Dedifferentiated amniotic fluid mesenchymal stem cell (primary cell): ENCODE data around the gene POLL.
"Not testable (repeated sequence)": the region's sequence is repeated elsewhere in the genome, so short reads cannot be mapped to it uniquely, and the experiment has no call there.

Experiments
- DNase-seq: peaks from one replicate; pipeline ENCODE4 v3.0.0-alpha.2; 2016; ENCODE audit errors: extremely low spot score

The POLL gene

DNA sequence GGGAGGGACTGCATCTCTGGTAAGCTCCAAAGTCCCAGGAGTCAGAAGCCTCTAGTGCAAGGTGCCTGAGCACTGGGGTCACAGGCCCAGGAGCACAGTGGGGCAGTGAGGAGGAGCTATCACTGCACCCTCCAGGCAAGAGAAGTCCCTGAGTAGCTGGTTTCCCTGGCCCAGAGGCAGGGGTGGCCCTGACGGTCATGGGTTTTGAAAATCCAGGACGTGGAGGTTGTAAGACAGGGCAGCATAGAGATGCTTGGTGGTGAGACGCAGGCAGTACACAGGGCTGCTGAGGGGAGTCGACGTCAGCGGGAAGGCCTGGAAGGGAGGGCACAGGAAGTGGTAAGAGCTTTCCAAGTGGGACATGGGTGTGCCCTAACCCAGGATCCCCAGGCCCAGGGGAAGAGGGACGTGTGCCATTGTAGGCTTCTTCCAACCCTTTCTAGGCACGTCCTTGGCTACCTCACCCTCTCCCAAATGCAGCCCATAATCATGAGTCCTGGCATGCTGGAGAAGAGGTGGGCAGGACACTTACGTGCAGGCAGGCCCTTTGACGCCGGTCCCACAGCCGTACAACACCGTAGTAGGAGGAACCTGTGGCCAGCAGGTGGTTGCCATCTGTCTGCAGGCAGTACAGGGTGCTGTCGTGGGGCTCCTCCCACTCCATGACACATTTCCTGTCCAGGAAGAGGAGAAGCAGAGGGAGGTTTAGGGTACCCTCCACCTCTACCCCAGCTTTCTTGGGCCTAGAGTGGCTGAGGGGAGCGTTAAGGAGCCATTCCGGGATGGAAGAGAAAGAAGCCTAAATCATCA is 23.2 kb upstream of the POLL start:
- no peak for DNase-seq

DNA sequence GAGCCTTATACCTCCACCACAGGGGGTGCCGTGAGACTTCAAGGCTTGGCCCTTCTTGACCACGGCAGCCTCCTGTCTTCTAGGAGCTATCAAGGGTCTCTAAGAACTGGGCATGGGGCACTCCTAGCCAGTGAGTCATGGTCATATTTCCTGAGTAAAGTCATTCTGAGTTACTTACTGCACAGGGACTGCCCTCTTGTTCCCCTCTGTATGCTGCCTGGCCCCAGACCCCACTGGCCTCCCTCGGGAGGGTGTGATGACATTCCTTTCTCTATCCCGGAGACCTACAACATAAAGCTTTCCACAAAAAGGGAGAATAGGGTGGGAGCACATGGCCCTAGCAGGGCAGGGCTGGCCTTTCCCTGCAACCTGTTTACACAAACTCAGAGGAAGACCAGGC is 21.4 kb upstream of the POLL start:
- no peak for DNase-seq

DNA sequence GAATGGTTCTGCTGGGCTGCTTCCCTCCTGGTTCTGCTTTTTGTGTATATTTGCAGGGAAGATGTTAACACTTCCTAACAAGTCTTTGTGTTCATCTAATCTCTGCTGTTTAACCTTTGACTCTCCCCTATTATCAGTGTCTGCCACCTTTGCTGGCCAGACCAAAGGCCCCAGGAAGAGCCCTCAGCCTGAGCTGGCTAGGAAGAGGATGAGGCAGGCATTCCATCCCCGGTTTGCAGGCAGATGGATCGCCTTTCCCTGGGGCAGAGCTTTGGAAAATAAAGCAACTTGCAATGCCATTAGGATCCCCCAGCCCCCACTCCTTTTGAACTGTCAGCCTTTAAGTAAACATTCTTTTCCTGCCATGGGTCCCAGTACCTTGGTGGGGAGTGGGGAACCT is 19.1 kb upstream of the POLL start:
- DNase-seq = no peak

DNA sequence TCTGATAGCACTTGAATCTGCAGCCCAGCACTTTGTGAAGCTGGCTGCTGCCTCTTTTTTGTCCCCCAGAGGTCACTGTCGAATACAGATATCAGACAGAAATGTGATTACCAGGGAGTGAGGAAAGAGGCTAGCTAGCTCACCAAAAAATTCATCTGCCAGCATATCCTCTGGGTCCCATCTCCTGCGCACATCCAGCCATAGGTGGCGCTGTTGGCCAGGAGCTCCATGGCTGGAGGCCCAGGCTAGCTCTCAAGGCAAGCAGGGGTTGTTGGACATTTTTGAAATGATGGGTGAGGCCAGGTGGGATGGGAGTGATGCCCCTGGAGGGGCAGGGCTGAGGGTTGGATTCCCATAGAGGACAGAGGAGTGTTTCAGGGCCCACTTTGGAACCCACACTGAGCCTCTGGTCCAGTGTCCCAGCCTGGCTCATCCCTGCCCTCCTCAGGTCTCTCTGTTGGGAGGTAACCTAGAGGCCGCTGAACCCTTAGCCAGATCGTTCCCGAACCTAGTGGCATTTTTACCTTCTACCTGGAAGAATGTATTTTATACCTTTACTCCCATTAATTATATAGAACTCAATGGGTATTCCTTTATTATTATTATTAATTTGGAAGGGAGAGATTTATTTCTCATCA is 14.8 kb upstream of the POLL start:
- DNase-seq = peak; percentile 33

DNA sequence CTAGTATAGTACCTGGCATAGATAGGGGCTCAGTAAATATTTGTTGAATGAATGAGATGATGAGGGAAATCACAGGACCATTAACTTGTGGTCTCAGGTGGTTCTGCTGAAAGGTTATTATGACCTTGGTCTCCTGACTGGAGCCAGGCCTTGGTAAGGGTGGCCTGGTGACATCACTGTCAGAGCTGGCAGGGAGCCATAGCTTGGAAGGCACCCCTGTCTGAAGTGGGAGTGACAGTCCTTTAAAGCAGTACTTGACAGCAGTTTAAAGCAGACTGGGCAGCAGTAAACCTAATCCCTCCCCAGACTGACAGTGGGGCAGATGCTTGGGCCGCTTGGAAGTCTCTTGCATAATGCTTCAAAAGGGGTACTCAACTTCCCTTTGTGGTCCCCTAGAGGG is 13.5 kb upstream of the POLL start:
- no peak for DNase-seq

DNA sequence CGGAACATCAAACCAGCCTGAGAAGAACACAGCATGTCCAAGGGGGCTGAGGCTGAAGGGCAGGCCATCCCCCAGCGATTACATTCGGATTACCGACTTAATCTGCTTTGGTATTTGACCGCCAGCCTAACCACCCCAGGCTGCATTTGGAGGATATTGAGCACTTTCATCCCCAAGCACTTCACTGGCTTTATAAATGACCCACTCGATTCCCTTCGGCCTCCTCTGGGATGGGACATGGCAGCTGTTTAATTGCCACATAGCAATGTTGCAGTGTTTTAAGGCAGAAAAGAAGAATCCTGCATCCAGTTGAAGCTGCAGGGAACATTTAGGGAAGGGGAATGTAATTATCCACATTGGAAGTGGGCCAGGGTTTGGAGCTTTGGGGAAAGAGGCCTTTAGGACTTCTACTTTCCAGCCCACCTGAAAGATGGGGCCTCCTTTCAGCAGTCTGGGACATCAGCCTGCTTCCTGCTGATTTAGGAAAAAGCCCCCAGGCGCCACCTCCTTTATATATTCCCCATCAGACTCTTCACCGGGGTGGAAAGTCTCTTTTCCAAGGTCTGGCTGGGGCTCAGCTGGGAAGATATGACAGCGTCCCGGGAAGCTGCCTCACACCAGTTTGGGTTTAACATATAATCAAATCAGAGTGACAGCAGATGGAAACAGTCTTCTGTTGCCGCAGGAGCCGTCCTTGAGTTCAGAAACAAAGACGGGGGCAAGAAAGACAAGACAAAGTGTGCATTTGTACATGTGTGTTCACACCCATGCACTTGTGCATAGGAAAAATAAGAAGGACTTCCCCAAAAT is 9.2 kb upstream of the POLL start:
- no peak for DNase-seq

DNA sequence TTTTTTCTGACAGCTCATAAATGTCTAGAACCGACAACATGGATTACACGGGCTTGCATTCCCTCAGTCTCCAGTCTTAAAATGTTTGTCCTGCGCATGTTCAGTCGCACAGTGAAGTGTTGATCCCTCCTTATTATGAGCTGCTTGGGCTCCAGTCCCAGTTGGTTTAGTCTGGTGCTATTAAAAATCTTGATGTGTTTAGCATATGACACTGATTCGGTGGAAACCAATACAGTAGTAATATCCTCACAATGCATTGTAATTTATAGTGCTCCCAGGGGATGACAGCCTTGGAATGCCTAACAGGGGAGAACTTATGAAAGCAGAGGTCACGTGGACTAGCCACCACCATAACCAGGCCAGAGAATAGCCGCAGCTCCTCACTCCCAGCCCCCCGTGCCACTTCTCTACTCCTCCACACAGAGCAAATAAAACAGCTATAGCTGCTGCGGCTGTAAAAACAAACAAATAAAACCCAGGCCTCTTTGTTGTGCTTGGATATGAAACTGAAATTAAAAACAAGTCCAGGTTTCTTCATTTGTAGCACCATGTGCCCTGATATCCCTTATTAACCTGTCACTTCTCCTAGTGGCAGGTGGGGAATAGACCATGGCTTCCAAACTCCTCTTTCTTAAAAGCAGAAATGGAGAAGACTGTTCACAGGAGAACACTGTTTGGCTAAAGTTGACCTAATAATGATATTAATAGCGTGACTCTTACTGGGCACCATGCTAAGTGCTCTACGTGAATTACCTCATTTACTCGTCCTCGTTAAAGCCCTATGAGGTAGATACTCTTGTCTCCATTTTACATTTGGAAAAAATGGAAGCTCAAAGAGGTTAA is 7.8 kb upstream of the POLL start:
- no peak for DNase-seq

DNA sequence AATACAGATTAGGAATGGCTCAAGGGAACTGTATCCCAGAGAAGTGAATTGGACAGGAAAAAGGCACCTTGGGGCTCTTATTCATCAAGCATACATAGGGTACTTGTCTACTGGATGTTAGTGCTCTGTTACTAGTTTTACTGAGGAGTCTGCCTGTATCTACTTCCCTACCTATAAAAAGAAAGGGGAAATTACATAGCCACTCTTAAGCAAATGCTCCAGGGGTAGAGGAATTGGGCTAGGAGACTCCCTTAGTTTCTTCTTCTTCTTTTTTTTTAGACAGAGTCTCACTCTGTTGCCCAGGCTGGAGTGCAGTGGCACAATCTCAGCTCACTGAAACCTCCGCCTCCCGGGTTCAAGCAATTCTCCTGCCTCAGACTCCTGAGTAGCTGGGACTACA is 5.3 kb upstream of the POLL start:
- DNase-seq = not testable (repeated sequence)

DNA sequence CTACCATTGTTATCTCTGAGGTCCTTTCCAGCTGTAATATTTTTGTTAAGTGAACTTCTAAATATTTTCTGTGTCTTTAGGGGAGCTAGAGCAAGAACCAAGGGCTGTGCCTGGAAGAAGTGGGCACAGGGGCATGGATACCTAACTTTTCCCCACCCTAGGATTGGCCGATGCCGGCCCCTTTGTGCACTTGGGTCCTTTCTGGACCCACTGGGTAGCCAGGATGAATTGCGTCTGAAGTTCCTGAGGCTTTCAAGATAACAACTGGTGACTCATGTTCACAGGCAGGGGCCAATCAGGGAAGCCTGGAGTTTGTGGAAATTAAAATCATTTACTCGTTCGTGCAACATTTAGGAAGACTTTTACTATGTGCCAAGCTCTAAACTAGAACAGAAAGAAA is 822 bp upstream of the POLL start:
- peak; percentile 24 for DNase-seq

DNA sequence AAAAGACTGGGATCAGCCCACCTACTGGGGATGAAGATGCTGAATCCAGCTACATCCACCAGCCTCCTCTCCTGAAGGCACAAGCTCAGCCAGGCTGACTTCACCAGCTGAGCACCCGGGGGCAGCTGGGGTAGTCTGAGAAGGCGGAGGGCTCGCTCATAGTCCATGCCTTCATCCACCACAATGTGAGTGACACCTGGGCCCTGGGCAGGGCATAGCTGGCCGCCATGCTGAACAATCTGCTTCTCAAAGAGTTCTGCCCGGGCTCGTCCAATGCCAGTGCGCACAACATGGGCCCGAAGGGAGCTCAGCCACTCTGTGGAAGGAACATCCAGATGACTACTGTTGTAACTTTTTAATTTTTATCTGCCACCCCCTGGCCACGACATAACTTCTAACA is 2.2 kb downstream of the POLL start:
- DNase-seq = no peak

DNA sequence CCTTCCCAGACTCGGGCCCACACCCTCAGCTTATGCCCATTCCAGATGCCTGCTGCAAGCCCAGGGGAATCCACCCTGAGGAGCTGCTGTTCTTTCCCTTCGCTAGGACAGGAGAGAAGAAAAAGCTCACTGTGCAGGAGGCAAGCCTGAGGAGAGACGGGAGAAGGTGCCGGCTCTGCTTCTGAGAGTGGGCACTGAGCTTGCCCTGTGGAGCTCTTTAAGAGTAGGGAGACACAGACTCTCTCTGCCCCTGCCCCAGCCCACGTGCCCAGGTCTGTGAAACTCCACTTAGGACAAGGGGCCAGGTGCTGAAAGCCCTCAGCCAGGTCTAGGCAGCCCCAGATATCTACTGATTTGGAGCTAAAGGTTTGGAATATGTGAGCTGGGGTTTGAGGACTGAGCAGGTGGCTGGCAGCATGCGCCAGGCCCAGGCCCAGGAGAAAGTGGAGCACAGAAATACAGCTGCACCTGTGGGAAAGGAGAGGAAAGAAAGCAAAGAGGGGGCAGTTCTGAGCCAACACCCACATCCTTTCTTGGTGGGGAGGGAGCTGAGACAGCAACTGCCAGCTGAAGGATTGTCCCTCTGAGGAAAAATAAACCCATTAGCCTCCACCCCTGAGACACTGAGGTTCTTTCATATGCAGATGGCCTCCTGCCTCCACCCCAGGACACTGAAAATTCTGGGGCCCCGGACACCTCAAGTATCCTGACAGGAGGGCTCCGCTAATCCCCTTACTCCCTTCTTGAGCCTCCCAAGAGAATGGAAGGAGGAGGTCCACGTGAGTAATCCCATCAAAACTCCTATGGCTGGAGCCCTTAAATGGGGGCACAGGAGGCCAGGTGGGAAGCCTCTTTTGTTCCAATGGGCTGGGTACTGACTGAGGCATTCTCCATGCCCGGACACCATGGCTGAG is 7.3 kb downstream of the POLL start:
- no peak for DNase-seq

DNA sequence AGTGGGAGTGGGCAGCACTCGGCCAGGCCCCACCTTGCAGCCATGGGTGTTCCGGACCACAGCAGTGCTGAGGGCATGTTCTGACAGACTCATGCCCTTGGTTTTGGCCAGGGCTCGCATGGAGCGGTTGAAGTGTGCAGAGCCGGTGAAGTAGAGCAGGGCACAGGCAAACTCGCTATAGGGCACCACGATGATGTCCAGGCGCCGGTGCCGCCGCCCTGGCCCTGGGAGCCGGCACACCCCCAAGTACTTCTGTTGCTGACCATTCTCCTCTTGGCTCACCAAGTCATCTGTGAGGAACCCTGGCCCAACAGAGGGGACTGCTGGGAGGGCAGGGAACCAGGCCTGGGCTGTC is 8.6 kb downstream of the POLL start:
- DNase-seq = no peak

DNA sequence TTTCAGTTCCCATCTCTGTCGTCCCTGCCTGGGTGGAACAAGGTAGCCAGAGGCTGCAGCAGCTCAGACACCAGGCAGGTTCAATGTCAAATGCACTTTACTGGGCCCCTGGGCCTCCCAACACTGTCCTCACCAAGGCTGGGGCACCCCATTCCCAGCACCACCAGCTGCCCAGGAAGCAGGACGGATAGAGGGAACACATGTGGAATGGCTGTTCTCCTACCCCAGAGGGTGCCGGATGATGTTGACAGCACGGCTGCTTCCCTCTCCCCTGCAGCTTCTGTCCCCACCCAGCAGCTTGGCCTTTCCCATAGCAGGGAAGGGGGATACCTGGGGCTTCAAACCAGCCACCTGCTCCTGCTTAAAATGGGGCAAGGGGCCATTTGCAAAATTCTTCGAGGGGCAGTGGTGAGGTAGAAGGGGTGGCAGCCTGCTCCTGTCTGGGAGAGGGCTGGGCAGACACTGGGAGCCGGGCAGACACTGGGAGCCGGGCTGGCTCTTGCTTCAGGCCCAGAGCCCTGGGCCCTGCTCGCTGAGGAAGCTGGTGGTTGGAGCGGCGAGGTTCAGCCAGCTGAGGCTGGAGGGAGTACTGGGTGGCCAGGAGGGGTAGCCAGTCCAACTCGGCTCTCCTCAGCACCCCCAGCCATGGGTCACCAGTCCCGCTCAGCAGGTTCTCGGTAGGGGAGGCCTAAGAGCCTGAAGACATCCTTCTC is 9.1 kb downstream of the POLL start:
- DNase-seq = no peak

DNA sequence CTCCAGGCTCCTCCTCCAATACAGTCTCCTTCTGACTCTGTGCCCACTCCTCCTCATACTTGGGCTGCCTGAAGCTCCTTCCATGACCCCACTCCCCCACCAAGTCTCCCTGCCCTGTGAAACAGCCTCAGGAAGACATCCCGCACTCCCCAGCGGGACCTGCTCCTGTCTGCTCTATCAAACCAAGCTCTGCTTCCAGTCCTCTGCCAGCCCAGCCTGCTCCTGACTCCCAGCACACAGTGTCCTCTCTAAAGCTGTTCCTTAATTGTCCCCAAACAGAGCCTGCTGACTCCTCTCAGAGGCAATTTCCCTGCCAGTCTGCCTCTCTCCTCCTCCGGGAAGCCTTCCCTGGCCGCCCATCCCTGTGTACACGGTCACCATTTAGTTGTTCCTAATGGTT is 9.9 kb downstream of the POLL start:
- DNase-seq = no peak

DNA sequence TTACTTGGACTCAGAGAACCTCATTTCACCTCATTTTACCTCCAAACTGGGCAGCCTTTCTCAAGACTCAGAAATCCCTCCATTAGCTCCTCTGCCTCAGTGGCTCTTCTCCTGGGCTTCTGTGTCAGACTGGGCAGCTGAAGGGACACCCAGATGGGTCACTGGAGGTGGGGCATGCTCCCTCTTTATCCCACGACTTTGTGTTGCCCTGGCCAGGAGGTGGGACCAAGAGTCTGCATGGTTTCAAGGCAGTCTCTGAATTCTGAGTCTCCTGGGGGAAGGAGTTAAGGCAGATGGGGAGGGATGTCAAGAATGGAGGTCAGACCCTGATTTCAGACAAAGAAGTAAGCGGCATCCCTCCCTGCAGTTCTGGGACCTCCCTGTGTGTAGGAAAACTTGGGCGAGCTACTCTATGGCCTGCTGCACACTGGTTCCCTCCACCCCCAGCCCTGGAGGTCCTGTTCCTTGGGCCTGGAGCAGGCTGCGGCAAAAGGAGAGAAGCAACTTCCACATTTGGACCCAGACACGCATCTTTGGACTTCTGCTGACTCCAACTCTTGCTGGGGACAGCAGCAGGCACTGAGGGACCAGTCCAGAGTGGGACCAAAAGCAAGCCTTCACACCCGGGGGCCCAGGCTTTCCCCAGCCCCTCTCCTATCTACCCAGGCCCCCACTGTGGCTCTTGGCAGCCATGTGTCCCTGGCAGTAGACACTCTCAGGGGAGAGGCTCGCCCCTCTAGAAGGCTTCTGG is 10.8 kb downstream of the POLL start:
- DNase-seq = no peak

DNA sequence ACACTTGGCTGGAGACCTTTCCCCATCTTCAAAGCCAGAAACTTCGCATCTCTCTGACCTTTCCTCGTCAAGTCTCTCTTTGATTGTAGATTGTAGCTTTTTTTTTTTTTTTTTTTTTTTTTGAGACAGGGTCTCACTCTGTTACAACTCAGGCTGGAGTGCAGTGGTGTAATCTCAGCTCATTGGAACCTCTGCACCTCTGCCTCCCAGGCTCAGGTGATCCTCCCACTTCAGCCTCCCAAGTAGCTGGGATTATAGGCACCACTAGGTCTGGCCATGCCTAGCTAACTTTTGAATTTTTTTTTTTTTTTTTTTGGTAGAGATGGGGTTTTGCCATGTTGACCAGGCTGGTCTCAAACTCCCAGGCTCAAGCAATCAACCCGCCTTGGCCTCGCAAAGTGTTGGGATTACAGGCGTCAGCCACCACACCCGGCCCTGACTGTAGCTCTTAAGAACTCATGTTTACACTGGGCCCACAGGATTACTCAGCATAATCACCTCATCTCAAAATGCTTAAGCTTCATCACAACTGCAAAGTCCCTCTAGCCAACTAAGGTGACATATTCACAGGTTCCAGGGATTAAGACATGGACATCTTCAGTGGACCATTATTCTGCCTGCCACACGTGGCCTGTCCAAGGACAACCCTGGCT is 11.7 kb downstream of the POLL start:
- no peak for DNase-seq

DNA sequence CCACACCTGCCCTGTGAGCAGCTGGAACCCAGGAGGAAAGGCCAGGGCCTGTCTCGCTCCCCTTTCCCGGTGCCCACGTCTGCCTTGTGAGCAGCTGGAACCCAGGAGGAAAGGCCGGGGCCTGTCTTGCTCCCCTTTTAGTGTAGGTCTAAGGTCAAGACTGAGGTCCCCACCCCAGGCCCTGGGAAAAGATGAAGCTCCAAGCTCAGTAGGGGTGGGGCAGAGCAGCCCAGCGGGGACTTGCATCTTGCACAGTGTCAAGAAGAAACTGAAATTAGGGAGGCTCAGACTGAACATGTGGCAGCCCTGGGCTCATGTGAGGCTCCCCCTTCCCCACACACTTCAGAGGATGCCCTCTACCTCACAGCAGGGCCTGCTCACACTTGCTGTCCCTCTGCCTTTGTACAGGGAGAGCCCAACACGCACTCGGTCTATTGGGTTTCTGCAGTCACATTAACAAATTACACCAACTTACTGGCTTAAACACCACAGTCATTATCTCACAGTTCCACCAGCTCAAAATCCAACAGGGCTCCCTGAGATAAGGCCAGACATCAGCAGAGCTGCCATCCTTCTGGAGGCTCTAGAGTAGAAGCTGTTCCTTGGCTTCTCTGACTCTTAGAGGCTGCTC is 12.4 kb downstream of the POLL start:
- no peak for DNase-seq

DNA sequence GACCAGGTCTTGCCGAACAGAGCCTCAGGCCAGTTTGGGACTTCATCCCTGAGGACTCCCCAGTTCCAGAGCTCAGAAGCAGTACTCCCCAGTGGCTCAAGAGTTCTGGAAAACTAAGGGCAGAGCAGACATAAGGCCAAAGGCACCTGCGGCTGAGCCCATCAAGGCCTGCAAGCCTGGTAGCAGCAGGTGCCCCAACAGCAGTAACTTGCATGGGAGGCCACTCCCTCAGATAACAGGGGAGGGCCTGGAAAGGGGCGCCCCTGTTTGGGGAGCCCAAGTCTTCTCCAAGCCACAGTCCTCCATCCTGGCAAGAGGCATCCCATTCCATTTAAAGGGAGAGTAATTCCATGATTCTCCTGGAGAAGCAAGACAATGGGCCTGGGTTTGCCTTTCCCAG is 13.0 kb downstream of the POLL start:
- DNase-seq = no peak
